Putamen (tissue), 1 donor: ENCODE measurements around the gene DCAF6.

Experiments
- DNase-seq: peaks from one replicate; pipeline ENCODE4 v3.0.0-alpha.2; 2016; ENCODE audit warnings: low spot score

DCAF6 gene

GRCh38 chr1:168106274-168106673 is 169.8 kb downstream of the DCAF6 start:
- DNase-seq: no peak

GRCh38 chr1:168110896-168111545 is 174.5 kb downstream of the DCAF6 start:
- no peak for DNase-seq

- DNase-seq: no peak
Observed at GRCh38 chr1:168112673-168113305, 176.3 kb downstream of the DCAF6 start.

DNA sequence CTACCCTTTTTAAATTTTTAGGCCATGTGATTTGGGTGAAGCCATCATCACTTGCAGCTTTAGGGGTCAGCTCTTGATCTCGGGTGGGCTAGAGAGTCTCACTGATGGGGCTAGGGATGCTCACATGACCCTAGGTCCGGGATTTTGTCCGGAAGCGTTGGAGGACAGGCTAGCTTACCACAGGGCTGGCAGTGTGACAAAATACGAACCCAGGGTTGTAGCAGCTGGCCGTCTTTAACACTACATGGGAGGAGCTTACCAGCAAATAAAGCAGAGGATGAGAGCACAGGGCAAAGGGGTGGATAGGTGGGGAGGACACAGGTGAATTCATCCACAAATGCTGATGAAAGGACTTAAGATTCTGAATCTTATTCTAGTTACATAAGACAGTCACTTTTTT is 178.4 kb downstream of the DCAF6 start:
- no peak for DNase-seq

DNA sequence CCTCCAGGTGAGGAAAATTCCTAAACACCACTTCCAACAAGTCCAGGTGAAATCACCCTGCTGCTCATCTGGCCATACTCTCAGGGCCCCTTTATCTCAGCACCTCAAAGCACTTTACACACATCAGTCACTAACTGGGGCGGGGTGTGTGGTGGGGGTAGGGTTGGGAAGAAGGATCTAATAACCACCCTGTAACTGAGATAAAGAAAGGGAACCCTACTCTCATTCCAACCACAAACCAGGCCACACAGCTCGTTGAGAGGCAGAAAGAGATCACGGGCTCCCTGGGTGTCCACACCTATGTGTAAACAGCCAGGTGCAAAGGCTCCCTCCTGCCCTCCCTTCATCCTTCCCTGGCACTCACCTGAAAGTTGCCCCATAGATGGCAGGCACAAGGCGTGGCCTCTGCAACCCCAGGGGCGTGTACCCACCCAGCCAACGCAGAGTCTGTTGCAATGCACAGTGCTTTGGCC is 179.9 kb downstream of the DCAF6 start:
- no peak for DNase-seq

GRCh38 chr1:168119750-168120149 is 183.3 kb downstream of the DCAF6 start:
- DNase-seq: no peak

DNA sequence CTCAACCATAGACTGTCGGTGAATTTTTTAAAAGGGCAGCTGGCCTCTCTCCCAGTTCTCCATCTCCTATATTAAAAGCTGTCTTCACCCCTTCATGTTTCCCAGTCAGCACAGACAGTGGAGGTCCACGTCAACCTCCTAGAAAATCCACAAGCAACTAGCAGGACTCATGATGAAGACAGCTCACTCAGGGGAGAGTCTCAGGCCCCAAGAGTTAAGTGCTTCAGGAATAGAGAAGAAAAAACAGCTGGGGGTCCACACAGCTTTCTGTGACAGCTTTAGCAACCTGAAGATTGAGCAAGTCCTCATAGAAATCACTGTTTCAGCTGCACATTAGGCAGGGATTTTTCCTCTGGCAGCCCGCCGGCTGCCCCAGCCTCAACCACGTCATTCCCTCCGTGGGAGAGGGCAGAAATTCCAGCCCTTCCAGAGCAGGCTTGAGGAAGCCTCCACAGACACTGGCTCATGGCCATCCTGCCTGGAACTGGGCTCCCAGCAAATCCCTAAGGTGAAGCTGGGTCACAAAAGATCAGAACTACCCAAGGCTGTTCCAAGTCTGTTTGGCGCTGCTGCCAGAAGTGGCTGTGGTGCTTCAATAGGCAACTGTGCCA is 185.0 kb downstream of the DCAF6 start:
- peak; percentile 3 for DNase-seq

GRCh38 chr1:168125051-168125450 is 188.6 kb downstream of the DCAF6 start:
- DNase-seq: no peak
